ENCODE data around the gene TSPYL6. TPM values are rescaled to one million over a fixed set of nuclear protein-coding genes. Genes with fewer than 3 reads are reported as not detected.

Gene TSPYL6
- total and polyA plus RNA-seq, 2 of the 8 experiments (the other 6 are each of a cell fraction or from before 2014, with no cell fraction given) = not detected

DNA sequence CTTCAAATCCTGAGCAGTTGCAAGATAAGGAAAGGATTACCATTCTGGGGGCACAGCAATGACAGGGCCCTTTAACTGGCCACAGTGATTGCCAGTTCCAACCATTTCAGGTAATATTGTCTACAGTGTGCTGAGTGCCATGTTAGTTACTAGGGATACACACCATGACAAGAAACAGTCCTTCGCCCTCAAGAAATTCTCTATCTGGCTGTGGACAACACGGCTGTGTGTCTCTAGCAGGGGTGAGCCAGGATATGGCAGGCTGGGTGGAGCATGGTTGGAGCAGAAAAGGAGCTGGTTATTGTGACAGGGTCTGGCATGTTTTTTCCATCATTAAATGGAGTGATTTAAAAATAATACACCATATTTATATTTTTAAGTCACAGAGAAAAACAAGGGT, 31.0 kb downstream of the TSPYL6 start (continued):
- no peak for TF ChIP-seq SIN3A (conservative IDR thresholded peaks at IDR 0.05 in 1 of 2, IDR thresholded peaks at IDR 0.05 in 1 of 2; ENCODE audit: low read depth in 1 of 2, low read length in 2 of 2)
- TF ChIP-seq CHD1 (IDR thresholded peaks at IDR 0.05; ENCODE audit: low read depth, low read length) = no peak
- TF ChIP-seq FOSL1 (IDR thresholded peaks at IDR 0.05; ENCODE audit: insufficient read depth, low read depth, low read length) = no peak

Data from H1 (cell line).